Fibroblast of pulmonary artery (primary cell): ENCODE data around the gene HCRT.

ENCODE experiments used
- DNase-seq: peaks from one replicate; pipeline ENCODE4 v3.0.0-alpha.2; 2010; ENCODE audit warnings: low read depth
- H3K4me3 ChIP-seq: replicated peaks from 2 replicates; pipeline ENCODE4 v1.5.1; 2011; ENCODE audit warnings: low read depth, mild to moderate bottlenecking, control low read depth, low read length, moderate library complexity
- TF ChIP-seq, protein P1 (sequence below): IDR thresholded peaks from 2 replicates; pipeline ENCODE4 v1.5.1; 2011; ENCODE audit warnings: mild to moderate bottlenecking, control low read depth, low read length, inconsistent platforms; ENCODE audit errors: missing control alignments

The HCRT gene

DNA sequence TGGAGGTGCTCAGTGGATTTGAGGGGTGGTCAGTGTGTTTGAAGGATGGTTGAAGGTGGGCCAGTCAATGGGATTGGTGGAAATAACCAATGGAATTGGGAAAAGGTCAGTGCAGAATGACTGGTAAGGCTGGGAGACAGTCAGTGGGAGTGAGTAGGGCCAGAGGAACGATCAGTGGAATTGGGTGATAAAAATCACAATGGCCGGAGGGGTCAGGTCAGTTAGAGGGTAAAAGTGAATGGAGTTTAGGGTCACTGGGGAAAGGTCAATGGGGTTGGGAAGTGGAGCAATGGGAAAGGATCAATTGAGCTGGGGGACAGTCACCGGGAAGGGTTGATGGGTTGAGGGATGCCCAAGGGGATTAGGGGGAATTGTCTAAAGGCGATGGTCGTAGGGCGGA is 19.5 kb downstream of the HCRT start:
- no peak overlapping the region for H3K4me3 ChIP-seq
- DNase-seq, result no peak
- TF ChIP-seq, protein P1, sequence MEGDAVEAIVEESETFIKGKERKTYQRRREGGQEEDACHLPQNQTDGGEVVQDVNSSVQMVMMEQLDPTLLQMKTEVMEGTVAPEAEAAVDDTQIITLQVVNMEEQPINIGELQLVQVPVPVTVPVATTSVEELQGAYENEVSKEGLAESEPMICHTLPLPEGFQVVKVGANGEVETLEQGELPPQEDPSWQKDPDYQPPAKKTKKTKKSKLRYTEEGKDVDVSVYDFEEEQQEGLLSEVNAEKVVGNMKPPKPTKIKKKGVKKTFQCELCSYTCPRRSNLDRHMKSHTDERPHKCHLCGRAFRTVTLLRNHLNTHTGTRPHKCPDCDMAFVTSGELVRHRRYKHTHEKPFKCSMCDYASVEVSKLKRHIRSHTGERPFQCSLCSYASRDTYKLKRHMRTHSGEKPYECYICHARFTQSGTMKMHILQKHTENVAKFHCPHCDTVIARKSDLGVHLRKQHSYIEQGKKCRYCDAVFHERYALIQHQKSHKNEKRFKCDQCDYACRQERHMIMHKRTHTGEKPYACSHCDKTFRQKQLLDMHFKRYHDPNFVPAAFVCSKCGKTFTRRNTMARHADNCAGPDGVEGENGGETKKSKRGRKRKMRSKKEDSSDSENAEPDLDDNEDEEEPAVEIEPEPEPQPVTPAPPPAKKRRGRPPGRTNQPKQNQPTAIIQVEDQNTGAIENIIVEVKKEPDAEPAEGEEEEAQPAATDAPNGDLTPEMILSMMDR, result no peak

DNA sequence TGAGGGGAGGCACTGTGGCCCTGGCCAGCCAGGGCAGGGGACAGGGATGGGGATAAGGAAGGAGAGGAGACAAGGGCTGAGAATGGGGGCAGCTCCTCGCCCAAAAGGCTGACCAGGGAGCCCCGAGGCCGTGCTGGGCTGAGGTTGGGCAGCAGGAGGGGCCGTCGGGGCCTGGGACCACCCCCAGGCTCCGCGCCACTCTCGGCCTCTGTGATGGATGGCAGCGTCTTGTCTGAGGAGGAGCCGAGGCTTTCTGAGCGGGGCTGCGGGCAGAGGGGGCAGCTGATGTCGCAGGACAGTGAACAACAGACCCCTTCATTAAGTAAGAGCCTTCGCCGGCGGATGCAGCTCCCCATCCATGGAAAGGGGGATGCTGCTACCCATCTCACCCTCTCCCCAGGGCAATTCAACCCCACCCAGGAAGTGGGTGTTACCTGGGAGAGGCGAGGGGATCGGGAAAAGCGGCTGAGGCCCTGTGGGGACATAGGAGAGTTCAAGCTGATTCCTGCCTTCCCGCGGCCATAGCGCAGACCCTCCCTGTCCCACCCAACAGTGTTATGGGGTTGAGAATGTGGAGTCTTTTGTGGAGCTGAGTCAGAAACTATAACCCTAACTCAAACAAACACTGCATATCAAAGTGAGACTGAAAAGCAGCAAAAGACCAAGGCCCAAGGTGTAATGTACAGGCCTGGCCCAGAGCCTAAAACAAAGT is 21.4 kb downstream of the HCRT start:
- no peak overlapping the region for H3K4me3 ChIP-seq
- TF ChIP-seq, protein P1, result no peak
- DNase-seq, result no peak

DNA sequence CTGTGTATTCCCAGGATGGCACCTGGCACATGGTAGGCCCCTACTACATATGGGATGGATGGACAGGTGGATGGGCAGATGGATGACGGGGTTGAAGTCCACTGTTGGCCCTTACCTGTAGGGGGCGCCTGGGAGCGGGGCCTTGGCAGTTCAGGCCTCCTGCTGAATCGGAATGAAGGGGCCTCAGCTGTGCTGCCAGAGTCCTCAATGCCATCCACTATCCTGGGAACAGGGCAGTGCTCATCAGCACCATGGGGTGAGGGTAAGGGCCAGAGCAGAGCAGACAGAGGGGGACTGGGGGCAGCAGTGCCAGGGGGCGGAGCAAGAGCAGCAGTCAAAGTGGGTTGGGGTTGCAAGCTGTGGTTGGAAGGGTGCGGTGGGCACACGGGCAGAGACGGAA is 22.1 kb downstream of the HCRT start:
- no peak for DNase-seq
- TF ChIP-seq, protein P1, result peak; percentile 36
- H3K4me3 ChIP-seq, result no peak overlapping the region

DNA sequence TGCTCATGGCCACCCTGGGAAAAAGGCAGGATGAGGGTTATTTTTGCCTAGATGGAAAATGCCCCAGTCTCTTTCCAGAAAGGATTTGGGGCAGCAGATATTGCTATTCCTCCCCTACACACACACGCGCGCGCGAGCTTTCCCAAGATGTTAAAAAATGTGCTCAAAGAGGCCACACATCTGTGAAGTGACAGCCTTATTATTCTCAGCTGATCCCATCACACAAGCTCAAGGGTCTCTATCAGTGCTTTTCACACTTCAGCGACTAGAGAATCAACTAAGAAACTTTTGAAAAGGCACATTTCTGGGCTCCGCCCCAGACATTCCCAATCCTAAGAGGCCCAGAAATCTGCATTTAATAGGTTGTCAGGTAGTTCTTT is 24.7 kb downstream of the HCRT start:
- TF ChIP-seq, protein P1, result no peak
- no peak overlapping the region for H3K4me3 ChIP-seq
- DNase-seq, result no peak

DNA sequence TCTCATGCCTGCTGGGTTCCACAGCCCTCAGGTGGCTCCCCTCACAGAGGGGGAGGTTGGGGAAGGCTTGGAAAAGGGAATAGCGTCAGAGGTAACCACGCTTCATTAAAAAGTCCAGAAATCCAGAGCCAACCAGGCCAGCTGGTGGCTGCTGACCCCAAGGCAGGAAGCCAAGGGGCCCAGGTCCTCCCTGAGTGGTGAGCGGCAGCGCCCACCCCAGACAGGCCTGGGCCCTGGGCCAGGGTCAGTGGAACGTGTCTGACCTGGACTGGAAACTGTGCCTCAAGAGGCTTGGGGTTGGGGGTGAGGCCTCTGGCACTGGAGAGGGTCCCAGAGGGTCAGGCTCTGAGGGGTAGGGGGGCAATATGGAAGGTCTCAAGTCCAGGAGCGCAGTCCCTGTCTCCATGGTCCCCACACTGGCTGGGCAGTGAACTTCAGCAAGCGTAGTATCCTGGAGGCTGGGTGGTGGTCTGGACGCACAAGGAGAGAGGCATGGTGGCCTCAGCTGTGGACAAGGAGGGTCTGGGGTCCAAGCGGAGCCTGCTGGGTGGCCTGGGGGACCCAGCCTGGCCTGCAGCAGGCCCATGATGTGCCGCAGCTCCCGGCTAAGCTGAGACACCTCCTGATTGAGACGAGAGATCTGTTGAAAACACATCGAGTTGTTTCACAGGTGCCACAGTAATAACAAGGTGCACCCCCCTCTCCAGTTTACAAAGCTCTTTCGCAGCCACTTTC is 25.3 kb downstream of the HCRT start:
- TF ChIP-seq, protein P1, result no peak
- DNase-seq, result no peak
- H3K4me3 ChIP-seq, result no peak overlapping the region

DNA sequence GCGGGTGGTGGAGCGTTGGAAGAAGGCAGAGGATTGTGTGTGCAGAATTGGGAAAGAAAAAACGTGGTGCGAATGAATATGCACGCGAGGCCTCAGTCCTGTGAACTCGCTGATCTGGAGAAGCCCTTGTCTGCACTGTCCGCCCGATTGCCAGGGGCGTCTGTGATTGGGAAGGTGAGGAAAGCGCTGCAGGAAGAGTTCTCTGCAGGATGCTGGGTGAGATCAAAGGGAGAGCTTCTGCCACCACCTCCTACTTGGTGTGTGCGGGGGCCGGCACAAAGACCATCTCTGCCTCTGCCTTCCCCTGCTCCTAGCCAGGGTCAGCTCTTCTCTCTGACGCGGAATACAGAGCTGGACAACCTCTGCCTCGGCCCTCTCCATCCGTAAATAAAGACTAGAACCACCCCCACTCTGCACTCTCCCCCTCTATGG is 29.6 kb downstream of the HCRT start:
- H3K4me3 ChIP-seq, result peak overlapping the region; percentile 87
- TF ChIP-seq, protein P1, result no peak
- no peak for DNase-seq
